Posterior cingulate gyrus (tissue), 11 donors: ENCODE results near the gene AHNAK2.
"Not testable (repeated sequence)": the region's sequence is repeated elsewhere in the genome, so short reads cannot be mapped to it uniquely, and the experiment has no call there.

Source experiments
- DNase-seq, 10 donors: peaks; one replicate each; pipeline versions ENCODE4 v3.0.0 to v3.0.0-alpha.2; 2020 to 2021; ENCODE audit warnings: mixed read lengths in 3 of 10
- intact Hi-C: fragments of 100-400 bp; cut with DNase I; formaldehyde crosslinking; loops from one replicate; pipeline ENCODE4 v1.15.1; 2023

Gene AHNAK2

DNA sequence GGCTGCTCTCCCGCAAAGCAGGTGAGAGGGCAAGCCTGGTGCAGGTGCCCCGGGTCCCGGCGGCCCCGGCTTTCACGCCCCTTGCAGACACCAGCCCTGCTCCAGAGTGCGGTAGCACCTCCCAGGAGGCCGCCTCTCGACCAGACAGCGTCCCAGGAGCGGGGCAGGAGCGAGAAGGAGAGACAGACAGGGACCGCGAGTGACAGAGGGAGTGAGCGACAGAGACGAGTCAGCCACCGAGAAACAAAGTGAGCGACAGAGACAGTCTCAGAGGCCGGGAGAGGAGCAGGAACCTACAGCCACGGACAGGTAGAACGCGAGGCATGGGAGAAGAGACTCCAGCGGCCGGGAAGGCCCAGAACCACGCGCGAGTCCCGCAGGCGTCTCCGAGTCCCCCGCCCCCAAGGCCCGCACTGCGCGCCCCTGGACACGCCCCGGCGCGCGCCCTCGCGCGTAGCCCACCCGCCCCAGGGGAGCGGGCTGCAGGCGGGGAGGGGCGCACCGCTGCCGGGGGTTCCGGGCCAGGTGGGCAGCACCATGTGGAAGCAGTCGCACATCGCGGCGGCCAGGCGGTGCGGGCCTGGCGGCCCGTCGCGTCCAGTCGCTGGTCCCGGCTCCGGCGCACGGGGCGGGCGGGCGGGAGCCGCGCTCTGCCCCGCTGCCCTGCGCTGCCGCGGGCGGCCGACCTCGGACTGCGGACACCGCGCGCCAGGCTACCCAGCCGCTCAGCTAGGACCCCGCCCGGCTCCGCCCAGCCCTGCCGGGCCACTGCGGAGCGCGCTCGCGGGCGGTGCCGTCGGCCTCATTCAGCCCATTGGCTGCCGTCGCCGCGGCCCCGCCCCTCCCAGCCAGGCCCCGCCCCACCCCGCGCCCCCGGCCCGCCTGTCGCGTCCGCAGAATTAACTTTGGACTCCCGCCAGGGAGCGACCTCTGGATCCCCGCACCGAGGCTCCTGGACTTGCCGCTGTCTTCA, at the start of gene AHNAK2:
TSS of gene AHNAK2 (minus strand) at position 694 of the 973 bp plus-strand sequence. CDS start at position 557, 137 bp downstream.
- intact Hi-C loops = no loop called here
- DNase-seq = peak in 9 of 10 donors; percentile 42 to 94 (median 63)

DNA sequence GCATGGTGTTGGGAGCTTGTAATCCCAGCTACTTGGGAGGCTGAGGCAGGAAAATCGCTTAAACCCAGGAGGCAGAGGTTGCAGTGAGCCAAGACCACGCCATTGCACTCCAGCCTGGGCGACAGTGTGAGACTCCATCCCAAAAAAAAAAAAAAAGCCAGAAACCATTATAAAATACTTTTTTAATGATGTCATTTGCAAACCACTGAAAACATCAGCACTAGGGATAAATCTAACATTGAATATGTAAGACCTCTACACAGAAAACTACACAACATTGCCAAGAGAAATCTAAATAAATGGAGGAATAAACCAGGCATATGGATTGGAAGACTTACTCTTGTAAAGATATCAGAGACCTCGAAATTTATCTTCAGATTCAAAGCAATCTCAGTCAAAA, 49.5 kb upstream of the AHNAK2 start:
- DNase-seq, intact Hi-C loops: not testable (repeated sequence)

DNA sequence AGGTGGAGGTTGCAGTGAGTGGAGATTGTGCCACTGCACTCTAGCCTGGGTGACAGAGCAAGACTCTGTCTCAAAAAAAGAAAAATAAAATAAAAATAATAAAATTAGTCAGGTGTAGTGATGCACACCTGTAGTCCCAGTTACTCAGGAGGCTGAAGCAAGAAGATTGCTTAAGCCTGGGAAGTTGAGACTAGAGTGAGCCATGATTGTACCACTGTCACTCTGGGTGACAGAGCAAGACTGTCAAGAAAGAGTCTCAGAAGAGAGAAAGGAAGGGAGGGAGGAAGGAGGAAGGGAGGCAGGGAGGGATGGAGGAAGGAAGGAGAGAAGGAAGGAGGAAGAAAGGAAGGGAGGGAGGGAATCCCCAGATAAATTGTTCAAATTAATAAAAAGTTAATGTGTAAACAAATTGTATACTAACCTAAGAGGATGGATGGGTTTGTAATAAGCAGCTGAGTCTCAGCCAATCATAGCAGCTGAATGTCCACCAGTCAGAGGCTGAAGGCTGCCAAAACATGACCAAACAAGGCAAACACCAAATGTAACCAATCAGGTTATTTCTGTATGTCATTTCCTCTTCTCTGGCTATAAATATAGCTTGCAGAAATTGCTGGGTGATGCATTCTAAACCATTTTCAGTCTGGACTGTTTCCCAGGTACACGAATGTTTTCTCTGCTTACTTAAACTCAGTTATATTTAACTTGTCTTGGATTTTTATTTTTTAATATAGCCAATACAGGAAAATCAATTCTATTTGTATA, 48.8 kb upstream of the AHNAK2 start:
- no peak for DNase-seq
- intact Hi-C loops = no loop called here

DNA sequence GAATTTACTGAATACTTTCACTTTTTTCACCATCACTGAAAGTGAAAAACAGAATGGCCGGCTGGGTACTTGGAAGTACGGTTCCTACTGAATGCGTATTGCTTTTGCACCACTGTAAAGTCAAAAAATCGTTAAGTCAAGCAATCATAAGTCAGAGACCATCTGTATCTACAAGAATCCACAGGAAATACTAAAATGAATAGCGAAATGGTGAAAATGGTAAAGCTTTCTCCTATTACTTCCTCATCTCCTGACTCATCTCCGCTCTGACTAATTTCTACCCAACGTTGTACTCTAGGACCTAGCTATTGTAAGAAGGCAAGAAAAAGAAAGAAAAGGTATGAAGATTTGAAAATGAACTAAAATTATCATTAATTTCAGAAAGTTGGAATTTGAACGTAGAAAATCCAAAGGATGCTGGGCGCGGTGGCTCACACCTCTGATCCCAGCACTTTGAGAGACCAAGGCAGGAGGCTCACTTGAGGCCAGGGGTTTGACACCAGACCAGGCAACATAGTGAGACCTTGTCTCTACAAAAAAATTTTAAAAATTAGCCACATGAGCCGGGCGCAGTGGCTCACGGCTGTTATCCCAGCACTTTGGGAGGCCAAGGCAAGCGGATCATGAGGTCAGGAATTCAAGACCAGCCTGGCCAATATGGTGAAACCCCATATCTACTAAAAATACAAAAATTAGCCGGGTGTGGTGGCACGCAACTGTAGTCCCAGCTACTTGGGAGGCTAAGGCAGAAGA, 48.0 kb upstream of the AHNAK2 start:
- intact Hi-C loops = no loop called here
- peak in 2 of 10 donors; percentile 20 to 29 for DNase-seq

DNA sequence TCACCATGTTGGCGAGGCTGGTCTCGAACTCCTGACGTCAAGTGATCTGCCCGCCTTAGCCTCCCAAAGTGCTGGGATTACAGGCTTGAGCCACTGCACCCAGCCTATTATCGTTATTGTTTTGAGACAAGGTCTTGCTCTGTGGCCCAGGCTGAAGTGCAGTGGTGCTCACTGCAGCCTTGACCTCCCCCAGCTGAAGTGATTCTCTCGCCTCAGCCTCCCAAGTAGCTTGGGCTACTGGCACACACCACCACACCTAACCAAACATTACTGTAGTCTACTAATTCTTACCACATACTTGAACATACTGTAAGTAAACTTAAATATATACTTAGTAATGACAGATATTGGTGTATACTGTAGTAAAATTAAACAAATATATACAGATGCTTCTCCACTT, 47.3 kb upstream of the AHNAK2 start:
- DNase-seq = peak in 1 of 10 donors; percentile 27
- intact Hi-C loops = no loop called here

DNA sequence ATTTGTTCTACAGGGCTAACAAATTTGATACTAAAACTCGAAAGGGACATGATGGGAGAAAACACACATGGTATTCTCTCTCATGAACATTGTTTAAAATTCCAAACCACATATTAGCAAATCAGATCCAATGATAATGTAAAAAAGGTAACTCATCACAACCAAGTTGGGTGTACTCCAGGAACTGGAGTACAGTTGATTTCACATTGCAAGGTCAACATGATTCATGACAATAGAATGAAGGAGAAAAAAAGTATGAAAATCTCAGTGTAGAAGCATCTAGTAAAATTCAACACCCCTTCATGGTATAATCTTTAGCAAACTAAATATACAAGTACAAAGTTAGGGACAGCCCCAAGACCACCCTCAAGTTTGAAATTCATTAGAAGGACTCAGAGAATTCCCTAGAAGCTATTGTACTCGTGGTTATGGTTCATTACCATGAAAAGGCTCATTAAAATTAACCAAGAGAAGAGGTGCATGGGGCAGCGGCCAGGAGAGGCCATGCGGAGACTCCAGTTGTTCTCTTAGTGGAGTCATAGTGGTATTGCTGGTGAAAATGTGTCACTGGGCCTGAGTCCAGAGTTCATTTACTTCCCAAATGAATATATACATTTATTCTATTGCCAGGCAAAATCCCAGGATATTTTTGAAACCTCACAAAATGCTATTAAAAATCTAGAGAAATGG, 45.8 kb upstream of the AHNAK2 start:
- intact Hi-C loops = no loop called here
- DNase-seq = no peak

DNA sequence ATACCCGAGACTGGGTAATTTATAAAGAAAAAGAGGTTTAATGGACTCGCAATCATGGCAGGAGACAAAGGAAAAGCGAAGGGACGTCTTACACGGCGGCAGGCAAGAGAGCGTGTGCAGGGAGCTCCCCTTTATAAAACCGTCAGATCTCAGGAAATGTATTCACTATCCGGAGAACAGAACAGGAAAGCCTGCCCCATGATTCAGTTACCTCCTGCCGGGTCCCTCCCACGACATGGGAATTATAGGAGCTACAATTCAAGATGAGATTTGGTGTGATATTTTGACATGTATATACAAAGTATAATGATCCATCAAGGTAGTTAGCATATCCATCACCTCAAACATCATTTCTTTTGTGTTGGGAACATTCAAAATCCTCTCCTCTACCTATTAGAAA, 45.0 kb upstream of the AHNAK2 start:
- intact Hi-C loops = no loop called here

DNA sequence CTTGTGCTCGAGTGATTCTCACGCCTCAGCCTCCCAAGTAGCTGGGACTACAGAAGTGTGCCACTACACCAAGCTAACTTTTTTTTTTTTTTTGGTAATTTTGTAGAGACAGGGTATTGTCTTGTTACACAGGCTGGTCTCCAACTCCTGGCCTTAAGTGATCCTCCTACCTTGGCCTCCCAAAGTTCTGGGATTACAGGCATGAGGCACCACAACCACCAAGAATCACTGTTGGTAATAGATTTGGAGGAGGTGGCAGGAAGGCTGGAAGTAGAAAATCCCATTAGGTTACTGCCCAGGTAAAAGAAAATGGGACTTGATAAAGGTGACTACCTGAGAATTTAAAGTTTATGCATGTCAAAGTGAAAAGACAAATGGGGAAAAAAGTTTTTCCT, 44.1 kb upstream of the AHNAK2 start:
- intact Hi-C loops = no loop called here
- DNase-seq = no peak

More for the DNA sequence above, 45.0 kb upstream of the AHNAK2 start:
- peak in 1 of 10 donors; percentile 18 for DNase-seq

DNA sequence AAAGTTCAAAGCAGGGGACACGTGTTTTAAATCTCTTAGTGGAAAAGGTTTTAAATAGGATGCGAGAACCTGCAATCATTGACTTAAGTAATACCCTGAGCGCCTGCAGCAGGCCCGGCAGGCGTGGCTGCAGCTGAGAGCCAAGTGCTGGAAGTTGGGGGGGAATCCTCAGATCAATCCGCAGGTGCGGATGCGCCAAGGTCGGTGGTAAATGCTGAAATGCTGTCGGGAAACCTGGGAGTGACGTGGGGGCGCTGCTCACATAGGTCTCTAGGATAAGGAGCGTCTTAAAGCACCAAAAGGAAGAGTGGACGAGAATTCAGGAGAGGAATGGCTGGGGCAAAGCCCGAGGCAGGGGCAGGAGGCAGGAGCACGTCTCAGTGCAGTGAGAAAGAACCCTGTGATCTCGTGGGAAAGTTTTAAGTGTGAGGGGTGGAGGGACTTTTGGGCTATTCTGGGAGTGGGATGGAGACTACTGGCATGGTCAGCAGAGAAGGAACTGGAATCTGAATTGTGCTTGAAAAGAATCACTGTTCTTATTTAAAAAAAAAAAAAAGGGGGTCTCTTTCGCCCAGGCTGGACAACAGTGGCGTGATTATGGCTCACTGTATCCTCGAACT, 43.6 kb upstream of the AHNAK2 start:
- peak in 6 of 10 donors; percentile 20 to 89 (median 30) for DNase-seq
- intact Hi-C loops = loop anchor here (1.0 to 2.0 kb wide), 2 partner anchors 23 to 36 kb away; partner anchors contain the start of gene CLBA1

DNA sequence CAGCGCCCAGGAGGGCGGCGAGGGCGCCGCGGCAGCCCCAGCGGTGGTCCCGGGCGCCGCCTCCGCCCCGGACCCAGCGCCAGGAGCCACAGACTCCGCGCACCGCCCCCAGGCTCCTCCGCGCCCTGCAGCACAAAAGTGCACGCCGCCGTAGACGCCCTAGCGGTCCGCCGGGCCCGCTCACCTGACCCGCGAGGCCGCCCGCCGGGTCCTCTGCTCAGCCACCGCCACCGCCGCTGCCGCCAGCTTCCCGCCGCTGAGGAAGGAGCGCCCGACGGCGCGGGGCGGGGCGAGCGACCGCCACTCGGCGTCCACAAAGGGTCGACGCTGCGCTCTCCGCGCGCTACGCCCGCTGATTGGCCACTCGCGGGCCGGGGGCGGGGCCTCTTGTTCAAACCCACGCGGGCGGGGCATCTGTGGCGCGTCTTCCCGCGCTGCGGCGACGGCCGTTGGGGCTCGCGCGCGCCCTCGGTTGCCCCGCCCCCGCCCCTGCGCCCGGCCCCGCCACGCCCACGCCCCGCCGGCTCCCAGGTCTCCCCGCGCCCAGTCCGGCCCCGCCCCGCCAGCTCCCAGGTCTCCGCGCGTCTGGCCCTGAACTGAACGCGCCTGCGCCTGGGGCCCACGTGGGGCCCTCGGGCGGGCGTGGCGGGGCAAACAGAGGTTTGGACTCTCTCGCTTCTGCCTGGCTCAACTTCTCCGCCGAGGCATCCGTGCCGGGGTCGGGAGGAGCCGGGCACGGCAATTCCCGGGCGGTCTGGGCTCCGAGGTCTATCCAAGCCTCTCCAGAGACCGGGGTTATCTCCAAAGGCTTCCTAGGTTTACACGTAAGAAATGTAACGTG, 42.9 kb upstream of the AHNAK2 start, which contains the start of gene CDCA4:
TSS of gene CDCA4 (minus strand) at position 269 of the 841 bp plus-strand sequence. CDS start 9,154 bp downstream, outside the sequence.
- peak; percentile 93 to 100 (median 98) for DNase-seq
- intact Hi-C loops = loop anchor here (1.0 to 2.0 kb wide), 2 partner anchors 24 to 36 kb away; partner anchors contain the start of gene CLBA1

DNA sequence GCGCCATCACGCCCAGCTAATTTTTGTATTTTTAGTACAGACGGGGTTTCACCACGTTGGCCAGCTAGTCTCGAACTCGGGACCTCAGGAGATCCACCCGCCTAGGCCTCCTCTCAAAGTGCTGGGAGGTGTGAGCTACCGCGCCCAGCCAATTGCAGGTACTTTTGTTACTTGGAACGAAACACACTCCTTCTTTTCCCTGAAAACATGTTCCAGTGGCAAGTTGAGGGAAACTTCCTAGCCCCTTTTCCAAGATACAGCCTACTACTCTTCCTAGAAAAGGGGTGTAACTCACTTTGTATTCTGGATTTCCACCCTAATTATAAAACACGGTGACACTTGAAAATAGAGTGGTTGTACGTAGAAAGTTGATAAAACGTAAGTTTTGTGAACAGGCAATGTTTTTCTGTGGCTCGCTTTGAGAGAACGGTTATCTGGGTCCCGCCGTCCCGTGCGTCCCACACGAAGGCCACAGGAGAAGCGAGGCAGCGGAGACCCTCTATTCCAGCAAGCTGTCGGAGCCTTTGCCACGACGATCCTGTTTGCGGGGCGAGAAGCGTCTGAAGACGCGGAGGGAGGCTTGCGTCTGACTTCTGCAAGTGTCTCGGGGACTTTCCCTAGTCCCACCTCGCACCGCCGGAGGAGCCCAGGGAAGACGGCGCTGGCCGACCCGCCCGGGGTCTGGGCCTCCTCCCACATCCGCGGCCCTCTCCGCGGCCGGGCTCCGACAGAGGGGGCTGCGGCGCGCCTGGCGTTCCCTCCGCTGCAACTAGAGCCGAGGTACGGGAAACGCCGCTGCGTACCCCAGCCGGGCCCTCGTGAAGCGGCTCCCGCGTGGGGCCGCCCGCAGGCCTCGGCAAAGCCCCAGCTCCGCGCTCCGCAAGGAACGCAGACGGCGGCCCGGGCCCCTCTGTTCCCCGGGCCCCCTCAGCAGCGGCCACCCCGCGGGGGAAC, 42.0 kb upstream of the AHNAK2 start:
- intact Hi-C loops = loop anchor here (2.0 kb wide), 1 partner anchor 25 kb away; no protein-coding TSS in a partner anchor
- DNase-seq = peak in 2 of 10 donors; percentile 77 to 86

DNA sequence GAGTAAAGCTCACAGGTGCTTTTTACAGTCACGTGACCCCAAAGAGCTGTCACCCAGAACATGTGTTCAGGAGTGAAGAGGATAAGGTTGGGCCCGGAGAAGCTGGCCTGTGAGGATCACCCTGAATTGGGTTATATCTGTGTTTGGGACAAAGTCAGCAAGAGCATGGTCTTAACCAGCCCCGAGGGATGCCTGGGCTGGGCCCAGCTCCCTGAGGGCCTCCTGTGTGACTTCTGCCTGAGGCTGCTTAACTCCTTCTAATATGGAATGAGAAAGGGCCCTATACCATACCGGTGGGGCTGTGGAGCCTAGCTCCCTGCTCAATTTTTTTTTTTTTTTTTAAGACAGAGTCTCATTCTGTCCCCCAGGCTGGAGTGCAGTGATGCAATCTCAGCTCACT, 40.2 kb upstream of the AHNAK2 start:
- peak in 3 of 10 donors; percentile 14 to 49 (median 32) for DNase-seq
- intact Hi-C loops = no loop called here

DNA sequence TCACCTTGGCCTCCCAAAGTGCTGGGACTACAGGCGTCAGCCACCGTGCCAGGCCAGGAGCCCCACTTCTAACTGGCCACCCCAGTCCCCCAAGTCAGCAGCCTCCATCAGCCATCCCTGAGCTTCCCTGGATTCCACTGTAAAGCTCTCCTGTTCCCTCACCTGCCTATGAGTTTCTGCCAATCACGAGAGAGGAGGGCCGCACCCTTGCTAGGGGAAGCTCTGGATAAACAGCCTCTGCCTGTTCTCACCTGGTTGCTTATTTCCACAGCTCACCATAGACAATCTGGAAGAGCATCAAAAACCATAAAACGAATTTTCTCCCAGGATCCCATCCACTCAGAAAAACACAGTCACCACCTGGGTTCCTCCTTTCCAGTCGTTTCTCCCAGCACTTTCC, 37.7 kb upstream of the AHNAK2 start:
- intact Hi-C loops = no loop called here

DNA sequence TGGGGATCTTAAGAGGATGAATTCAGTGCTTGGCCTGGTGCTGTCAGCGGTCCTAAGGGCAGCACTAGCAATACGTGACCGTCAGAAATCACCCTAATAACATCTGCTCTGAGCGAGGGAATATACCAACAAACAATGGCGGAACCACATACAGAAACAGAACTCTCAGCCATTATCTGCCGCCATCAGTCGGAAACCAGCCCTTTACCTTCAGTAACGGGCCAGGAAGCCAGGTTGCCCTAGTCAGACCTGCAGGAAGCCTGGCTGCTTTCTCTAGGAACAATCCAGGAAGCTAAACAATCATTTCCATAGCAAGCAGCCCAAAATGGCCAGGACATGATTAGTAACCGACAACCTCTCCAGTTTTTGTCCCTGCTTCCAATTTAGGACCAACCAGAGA, 37.1 kb upstream of the AHNAK2 start:
- intact Hi-C loops = no loop called here
- DNase-seq = peak in 1 of 10 donors; percentile 6

More for the DNA sequence above, 37.7 kb upstream of the AHNAK2 start:
- peak in 2 of 10 donors; percentile 3 to 31 for DNase-seq

DNA sequence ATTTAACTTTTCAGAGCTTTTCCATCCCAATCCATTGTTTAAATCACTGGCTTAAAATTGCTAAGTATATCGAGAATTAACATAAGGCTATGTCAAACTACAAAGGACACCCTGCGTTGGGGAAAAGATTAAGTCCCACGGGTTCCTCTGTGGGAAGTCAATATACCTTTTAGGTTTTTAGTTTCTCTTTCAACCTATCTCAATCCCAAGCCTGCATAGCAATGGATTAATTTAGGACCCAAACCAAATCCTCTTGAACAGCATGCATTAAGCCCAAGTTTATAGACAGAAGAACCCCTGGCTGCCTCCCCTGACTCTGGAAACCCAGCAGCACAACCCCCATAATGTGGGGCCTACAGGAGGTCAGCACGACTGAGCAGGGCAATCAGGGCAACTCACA, 36.5 kb upstream of the AHNAK2 start:
- intact Hi-C loops = no loop called here

DNA sequence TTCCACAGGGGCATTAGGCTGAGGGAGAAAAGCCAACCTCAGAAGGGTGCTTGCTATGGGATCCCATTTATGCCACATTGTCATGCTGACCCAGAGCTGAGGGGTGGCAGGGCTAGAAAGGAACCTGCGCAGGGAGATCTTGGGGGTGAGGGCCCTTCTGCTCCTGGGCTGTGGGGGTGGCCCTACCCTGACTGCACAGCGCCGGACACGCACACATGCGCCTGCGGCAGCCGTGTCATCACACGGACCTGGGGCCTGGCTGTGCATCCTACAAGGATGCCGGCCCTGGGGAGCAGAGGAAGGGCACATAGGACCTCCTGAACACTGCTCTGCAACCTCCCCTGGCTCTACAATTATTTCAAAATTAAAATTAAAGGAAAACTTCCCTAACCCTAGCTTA, 35.9 kb upstream of the AHNAK2 start:
- DNase-seq = peak in 2 of 10 donors; percentile 42 to 63

More for the DNA sequence above, 36.5 kb upstream of the AHNAK2 start:
- DNase-seq = no peak

More for the DNA sequence above, 35.9 kb upstream of the AHNAK2 start:
- intact Hi-C loops = no loop called here
